Liver (tissue), 9 donors: ENCODE measurements around the gene NRG3. TPM values are rescaled to one million over a fixed set of nuclear protein-coding genes. Genes with fewer than 3 reads are reported as not detected.

Experiments
- DNase-seq: peaks from one replicate; pipeline ENCODE4 v3.0.0-alpha.2; 2017; ENCODE audit warnings: low spot score
- H3K27ac ChIP-seq, 2 donors: one replicate each; pipeline ENCODE4 v1.7.0; 2013; ENCODE audit warnings: inconsistent platforms in 2 of 2, low read length in 2 of 2, control low read depth in 1 of 2, low read depth in 1 of 2, mild to moderate bottlenecking in 1 of 2
- H3K27me3 ChIP-seq, 4 donors: one replicate each; pipeline versions ENCODE4 v1.6.1 to v1.7.0; 2013; ENCODE audit warnings: low read length in 3 of 4, inconsistent platforms in 1 of 4, mild to moderate bottlenecking in 1 of 4, moderate library complexity in 1 of 4; ENCODE audit not compliant: control insufficient read depth in 4 of 4, insufficient read depth in 4 of 4
- H3K36me3 ChIP-seq, 4 donors: one replicate each; pipeline versions ENCODE4 v1.6.1 to v1.7.0; 2013; ENCODE audit warnings: low read length in 3 of 4, mild to moderate bottlenecking in 3 of 4, low read depth in 1 of 4, moderate library complexity in 1 of 4; ENCODE audit not compliant: control insufficient read depth in 4 of 4, insufficient read depth in 3 of 4
- H3K4me1 ChIP-seq, 4 donors: one replicate each; pipeline versions ENCODE4 v1.6.1 to v1.7.0; 2013; ENCODE audit warnings: low read length in 3 of 4, mild to moderate bottlenecking in 3 of 4, moderate library complexity in 1 of 4; ENCODE audit not compliant: control insufficient read depth in 4 of 4, insufficient read depth in 4 of 4
- H3K4me3 ChIP-seq, 3 donors: one replicate each; pipeline versions ENCODE4 v1.6.1 to v1.7.0; 2013; ENCODE audit warnings: low read length in 3 of 3, control low read depth in 1 of 3, low read depth in 1 of 3, mild to moderate bottlenecking in 1 of 3
- H3K9ac ChIP-seq, 2 donors: one replicate each; pipeline ENCODE4 v1.7.0; 2013; ENCODE audit warnings: low read length in 2 of 2, mild to moderate bottlenecking in 2 of 2, moderate library complexity in 2 of 2, control low read depth in 1 of 2, low read depth in 1 of 2
- H3K9me3 ChIP-seq, 4 donors: one replicate each; pipeline versions ENCODE4 v1.6.1 to v1.7.0; 2013; ENCODE audit warnings: low read length in 3 of 4; ENCODE audit not compliant: control insufficient read depth in 4 of 4
- ATF3 ChIP-seq: IDR thresholded peaks from 2 replicates; pipeline ENCODE4 v1.6.1; 2016; ENCODE audit warnings: antibody characterized with exemption
- CTCF ChIP-seq: fragments of 150-350 bp; IDR thresholded peaks from 2 replicates; pipeline ENCODE4 v1.5.1; 2017; ENCODE audit warnings: improper control_type of control experiment, low read depth, low read length; ENCODE audit not compliant: missing input control
- FOXA1 ChIP-seq: IDR thresholded peaks from 2 replicates; pipeline ENCODE4 v1.6.1; 2016; ENCODE audit warnings: antibody characterized with exemption
- FOXA2 ChIP-seq: IDR thresholded peaks from 2 replicates; pipeline ENCODE4 v1.6.1; 2016; ENCODE audit warnings: antibody characterized with exemption
- GABPA ChIP-seq, 2 donors: IDR thresholded peaks in 1 of 2; conservative IDR thresholded peaks in 1 of 2; 2 replicates each; pipeline ENCODE4 v1.6.1; 2016; ENCODE audit warnings: antibody characterized with exemption in 2 of 2, mild to moderate bottlenecking in 1 of 2, moderate library complexity in 1 of 2
- HNF4A ChIP-seq, 2 donors: conservative IDR thresholded peaks; 2 replicates each; pipeline ENCODE4 v1.6.1; 2016; ENCODE audit warnings: antibody characterized with exemption in 2 of 2, mild to moderate bottlenecking in 2 of 2
- HNF4G ChIP-seq: IDR thresholded peaks from 2 replicates; pipeline ENCODE4 v1.6.1; 2016; ENCODE audit warnings: antibody characterized with exemption
- JUND ChIP-seq, 2 donors: IDR thresholded peaks; 2 replicates each; pipeline ENCODE4 v1.6.1; 2016; ENCODE audit warnings: antibody characterized with exemption in 2 of 2
- NR2F2 ChIP-seq: IDR thresholded peaks from 2 replicates; pipeline ENCODE4 v1.6.1; 2016; ENCODE audit warnings: antibody characterized with exemption
- RAD21 ChIP-seq, 2 donors: IDR thresholded peaks; 2 replicates each; pipeline ENCODE4 v1.6.1; 2016; ENCODE audit warnings: antibody characterized with exemption in 2 of 2, mild to moderate bottlenecking in 2 of 2
- RXRA ChIP-seq, 2 donors: IDR thresholded peaks; 2 replicates each; pipeline ENCODE4 v1.6.1; 2017 to 2018; ENCODE audit warnings: antibody characterized with exemption in 2 of 2, mild to moderate bottlenecking in 1 of 2
- SP1 ChIP-seq: IDR thresholded peaks from 2 replicates; pipeline ENCODE4 v1.6.1; 2018; ENCODE audit warnings: antibody characterized with exemption, mild to moderate bottlenecking
- TAF1 ChIP-seq: conservative IDR thresholded peaks from 2 replicates; pipeline ENCODE4 v1.6.1; 2016; ENCODE audit warnings: antibody characterized with exemption, mild to moderate bottlenecking
- YY1 ChIP-seq: IDR thresholded peaks from 2 replicates; pipeline ENCODE4 v1.6.1; 2016; ENCODE audit warnings: antibody characterized with exemption, mild to moderate bottlenecking
- WGBS: extraction: QIAGEN DNeasy Blood & Tissue Kit; methylation state at CpG from one replicate; pipeline ENCODE4 v1.1.7; 2013; 5-methylcytosine and 5-hydroxymethylcytosine counted together
- polyA plus RNA-seq, 2 donors: library from polyadenylated mRNA; stranded (reverse) in 1 of 2; unstranded in 1 of 2; fragments of 200-250 nt in 1 of 2; fragments of >200 nt in 1 of 2; fragmentation: Nextera tagmentation in 1 of 2; extraction: Ambion mirVana in 1 of 2; gene quantifications; one replicate each; pipeline versions ENCODE4 v1.2.1 to v1.2.3, GENCODE V29; 2013 to 2015
- total RNA-seq, 2 donors: library from RNA; depleted of rRNA; stranded (reverse); fragments of >200 nt; gene quantifications; one replicate each; pipeline ENCODE4 v1.2.3, GENCODE V29; 2014
- TF ChIP-seq, protein P1 (sequence below): IDR thresholded peaks from 2 replicates; pipeline ENCODE4 v1.6.1; 2016; ENCODE audit warnings: antibody characterized with exemption
- TF ChIP-seq, protein P2 (sequence below): IDR thresholded peaks from 2 replicates; pipeline ENCODE4 v1.6.1; 2016; ENCODE audit warnings: antibody characterized with exemption
- donor health status: healthy.
- donor health status: healthy.
- donor health status: healthy.
- donor health status: healthy.
- donor health status: healthy.

The NRG3 gene
- total and polyA plus RNA-seq, 4 donors, result 0.24 to 3.7 (median 0.38) TPM

- WGBS, result 79% methylated on average over 2 of the region's 2 CpGs
- Histone ChIP-seq H3K9me3 (no peaks in the 10 kb centered on the region), H3K4me1 (no peaks in the 10 kb centered on the region), H3K27ac (no peak overlapping the region), H3K9ac (no peak overlapping the region), H3K27me3 (no peaks in the 10 kb centered on the region), H3K36me3 (no peaks in the 10 kb centered on the region), H3K4me3 (no peak overlapping the region)
- no peak for DNase-seq
- TF ChIP-seq NR2F2 (no peak), GABPA (IDR thresholded peaks at IDR 0.05 in 1 of 2, conservative IDR thresholded peaks at IDR 0.05 in 1 of 2) (no peak), FOXA1 (no peak), CTCF (no peak), HNF4A (conservative IDR thresholded peaks at IDR 0.05) (no peak), FOXA2 (no peak), ATF3 (no peak), TAF1 (no peak), RXRA (IDR thresholded peaks at IDR 0.05) (no peak)
- TF ChIP-seq, protein P1, sequence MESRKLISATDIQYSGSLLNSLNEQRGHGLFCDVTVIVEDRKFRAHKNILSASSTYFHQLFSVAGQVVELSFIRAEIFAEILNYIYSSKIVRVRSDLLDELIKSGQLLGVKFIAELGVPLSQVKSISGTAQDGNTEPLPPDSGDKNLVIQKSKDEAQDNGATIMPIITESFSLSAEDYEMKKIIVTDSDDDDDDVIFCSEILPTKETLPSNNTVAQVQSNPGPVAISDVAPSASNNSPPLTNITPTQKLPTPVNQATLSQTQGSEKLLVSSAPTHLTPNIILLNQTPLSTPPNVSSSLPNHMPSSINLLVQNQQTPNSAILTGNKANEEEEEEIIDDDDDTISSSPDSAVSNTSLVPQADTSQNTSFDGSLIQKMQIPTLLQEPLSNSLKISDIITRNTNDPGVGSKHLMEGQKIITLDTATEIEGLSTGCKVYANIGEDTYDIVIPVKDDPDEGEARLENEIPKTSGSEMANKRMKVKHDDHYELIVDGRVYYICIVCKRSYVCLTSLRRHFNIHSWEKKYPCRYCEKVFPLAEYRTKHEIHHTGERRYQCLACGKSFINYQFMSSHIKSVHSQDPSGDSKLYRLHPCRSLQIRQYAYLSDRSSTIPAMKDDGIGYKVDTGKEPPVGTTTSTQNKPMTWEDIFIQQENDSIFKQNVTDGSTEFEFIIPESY, result no peak
Measured at GRCh38 chr10:82267960-82268359, 393.0 kb downstream of the NRG3 start.

DNA sequence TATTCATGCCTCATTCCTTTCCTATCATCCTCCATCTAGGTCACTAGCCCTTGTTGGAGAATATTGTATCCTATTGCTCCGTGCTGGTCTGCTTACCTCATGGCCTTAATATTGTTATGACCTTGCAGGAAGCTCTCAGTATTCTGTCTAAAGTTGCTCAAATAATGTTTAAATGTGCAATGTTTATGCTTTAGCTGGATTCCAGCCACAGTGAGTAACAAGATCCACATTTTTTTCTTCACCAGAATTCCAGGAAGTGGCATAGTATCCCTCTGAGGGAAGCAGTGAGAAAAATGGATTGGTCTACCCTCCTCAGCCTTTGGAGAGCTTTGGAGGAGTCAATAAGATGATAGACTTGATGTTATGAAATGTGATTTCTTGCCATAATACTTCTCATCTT lies 402.6 kb downstream of the NRG3 start:
- WGBS, result 83% methylated on average over 1 of the region's 1 CpG
- H3K9me3 ChIP-seq, result no peaks in the 10 kb centered on the region
- no peak overlapping the region for H3K27ac ChIP-seq
- no peak for TF ChIP-seq RXRA (IDR thresholded peaks at IDR 0.05)
- TF ChIP-seq GABPA (IDR thresholded peaks at IDR 0.05 in 1 of 2, conservative IDR thresholded peaks at IDR 0.05 in 1 of 2), result no peak
- TF ChIP-seq RAD21 (IDR thresholded peaks at IDR 0.05), result no peak
- no peak for TF ChIP-seq SP1
- TF ChIP-seq, protein P2, sequence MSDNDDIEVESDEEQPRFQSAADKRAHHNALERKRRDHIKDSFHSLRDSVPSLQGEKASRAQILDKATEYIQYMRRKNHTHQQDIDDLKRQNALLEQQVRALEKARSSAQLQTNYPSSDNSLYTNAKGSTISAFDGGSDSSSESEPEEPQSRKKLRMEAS, result no peak
- TF ChIP-seq FOXA2, result no peak
- TF ChIP-seq CTCF, result no peak
- no peak for TF ChIP-seq JUND (IDR thresholded peaks at IDR 0.05)
- TF ChIP-seq TAF1, result no peak
- no peak for TF ChIP-seq ATF3
- TF ChIP-seq FOXA1, result no peak
- no peak for TF ChIP-seq HNF4G
- TF ChIP-seq YY1, result no peak
- TF ChIP-seq, protein P1, result no peak
- no peak for DNase-seq
- no peak overlapping the region for H3K4me3 ChIP-seq
- H3K4me1 ChIP-seq, result no peaks in the 10 kb centered on the region
- no peak overlapping the region for H3K9ac ChIP-seq
- no peaks in the 10 kb centered on the region for H3K36me3 ChIP-seq
- H3K27me3 ChIP-seq, result peaks cover 0 to 3% (median 0%) of the 10 kb centered on the region in 4 donors
